ENCODE data around the gene SMIM33. TPM values are rescaled to one million over a fixed set of nuclear protein-coding genes. Genes with fewer than 3 reads are reported as not detected.

SMIM33 gene
- not detected for total RNA-seq

DNA sequence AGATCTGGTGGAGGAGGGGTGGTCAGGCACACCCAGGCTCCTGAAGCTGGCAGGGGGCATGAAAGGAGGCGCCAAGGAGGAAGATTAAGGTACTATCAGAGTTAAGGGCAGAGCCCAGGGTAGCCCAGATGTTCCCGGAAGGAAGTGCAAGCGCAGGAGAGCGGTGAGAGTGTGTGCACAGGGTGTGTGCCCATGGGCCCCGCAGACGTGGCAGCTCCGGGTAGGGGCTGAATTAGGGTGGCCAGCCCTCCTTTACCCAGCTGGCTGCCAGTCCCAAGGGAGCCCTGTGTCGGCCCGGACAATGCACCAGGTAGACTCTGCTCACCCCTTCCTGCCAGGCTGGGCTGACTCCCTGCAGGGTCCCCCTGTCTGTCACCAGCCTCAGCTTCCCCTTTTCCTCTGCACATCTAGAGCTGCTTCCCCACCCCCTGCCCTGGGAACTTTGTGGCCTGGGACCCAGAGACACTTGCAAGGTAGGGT is at the start of gene SMIM33:
Gene SMIM33, plus strand, starts transcription at position 184 of the 480 bp plus-strand sequence. Its CDS starts 118 bp downstream, at position 302.
- peaks cover 0 to 6% of the 10 kb centered on the region in 2 donors for H3K4me1 ChIP-seq (ENCODE audit: control insufficient read depth in 1 of 2, low read depth in 2 of 2)
- ATAC-seq (ENCODE audit: insufficient number of reproducible peaks, low FRiP score, low read depth) (no peak), DNase-seq (ENCODE audit: low spot score) (no peak)
- H3K9me3 ChIP-seq, result no peaks in the 10 kb centered on the region
- H3K27ac ChIP-seq, result no peak within 1 kb of the TSS
- TF ChIP-seq, protein P1, sequence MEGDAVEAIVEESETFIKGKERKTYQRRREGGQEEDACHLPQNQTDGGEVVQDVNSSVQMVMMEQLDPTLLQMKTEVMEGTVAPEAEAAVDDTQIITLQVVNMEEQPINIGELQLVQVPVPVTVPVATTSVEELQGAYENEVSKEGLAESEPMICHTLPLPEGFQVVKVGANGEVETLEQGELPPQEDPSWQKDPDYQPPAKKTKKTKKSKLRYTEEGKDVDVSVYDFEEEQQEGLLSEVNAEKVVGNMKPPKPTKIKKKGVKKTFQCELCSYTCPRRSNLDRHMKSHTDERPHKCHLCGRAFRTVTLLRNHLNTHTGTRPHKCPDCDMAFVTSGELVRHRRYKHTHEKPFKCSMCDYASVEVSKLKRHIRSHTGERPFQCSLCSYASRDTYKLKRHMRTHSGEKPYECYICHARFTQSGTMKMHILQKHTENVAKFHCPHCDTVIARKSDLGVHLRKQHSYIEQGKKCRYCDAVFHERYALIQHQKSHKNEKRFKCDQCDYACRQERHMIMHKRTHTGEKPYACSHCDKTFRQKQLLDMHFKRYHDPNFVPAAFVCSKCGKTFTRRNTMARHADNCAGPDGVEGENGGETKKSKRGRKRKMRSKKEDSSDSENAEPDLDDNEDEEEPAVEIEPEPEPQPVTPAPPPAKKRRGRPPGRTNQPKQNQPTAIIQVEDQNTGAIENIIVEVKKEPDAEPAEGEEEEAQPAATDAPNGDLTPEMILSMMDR (IDR thresholded peaks at IDR 0.05), result no peak
- H3K27me3 ChIP-seq (replicated peaks; ENCODE audit: insufficient read depth), result no peaks in the 10 kb centered on the region
- peaks cover 8% of the 10 kb centered on the region for H3K36me3 ChIP-seq
- H3K4me3 ChIP-seq, result no peak within 1 kb of the TSS

DNA sequence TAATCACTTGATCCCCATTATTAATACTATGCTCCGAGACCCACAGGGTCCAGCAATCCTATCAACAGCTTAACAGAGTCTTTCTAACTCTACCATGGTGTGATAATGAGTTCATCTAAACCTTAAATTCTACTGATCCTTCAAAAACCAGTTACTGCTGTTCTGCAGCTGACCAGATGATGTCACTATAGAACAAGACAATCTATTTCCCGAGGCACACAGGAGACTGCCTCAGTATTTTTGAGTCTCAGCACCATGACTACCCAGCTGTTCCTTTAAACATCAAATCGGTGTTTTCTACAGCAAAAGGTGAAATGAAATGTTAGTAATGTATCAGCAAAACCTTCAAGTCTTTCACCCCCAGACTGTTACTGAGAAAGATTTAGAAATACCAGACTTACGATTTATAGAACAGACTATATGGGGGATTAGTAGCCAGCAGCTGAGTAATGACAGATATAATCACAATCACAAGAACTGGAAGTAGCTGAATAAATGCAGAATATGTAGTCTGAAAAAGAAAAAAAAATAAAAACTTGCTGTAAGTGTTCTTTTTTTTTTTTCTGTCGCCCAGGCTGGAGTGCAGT is 48.4 kb upstream of the SMIM33 start:
- ATAC-seq (ENCODE audit: insufficient number of reproducible peaks, low FRiP score, low read depth) (no peak), DNase-seq (ENCODE audit: low spot score) (no peak)
- H3K27me3 ChIP-seq (replicated peaks; ENCODE audit: insufficient read depth), result no peaks in the 10 kb centered on the region
- no peak overlapping the region for H3K4me3 ChIP-seq
- no peaks in the 10 kb centered on the region for H3K9me3 ChIP-seq
- TF ChIP-seq, protein P1 (IDR thresholded peaks at IDR 0.05), result peak; percentile 68
- H3K36me3 ChIP-seq, result peaks cover 21% of the 10 kb centered on the region
- no peak overlapping the region for H3K27ac ChIP-seq
- peaks cover 10 to 14% of the 10 kb centered on the region in 2 donors for H3K4me1 ChIP-seq (ENCODE audit: control insufficient read depth in 1 of 2, low read depth in 2 of 2)

DNA sequence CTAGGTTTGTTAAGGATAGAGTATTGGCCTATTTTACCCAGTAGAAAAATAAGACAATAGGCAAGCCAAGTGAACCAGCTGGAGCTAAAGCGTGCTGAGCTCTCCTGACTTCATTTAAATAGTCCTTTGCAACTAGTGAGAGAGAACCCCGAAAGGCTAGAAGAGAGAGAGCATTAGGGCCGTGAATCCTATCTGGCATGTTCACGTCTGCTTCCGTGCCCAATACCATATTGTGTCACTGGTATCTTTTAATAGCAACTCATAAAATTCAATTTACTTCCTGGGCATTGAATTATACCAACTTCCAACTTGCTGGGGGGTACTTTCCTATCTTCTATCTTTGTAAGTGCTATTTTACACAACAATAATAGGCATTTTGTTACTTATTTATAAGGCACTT is 45.3 kb upstream of the SMIM33 start:
- Histone ChIP-seq H3K27me3 (replicated peaks; ENCODE audit: insufficient read depth) (no peaks in the 10 kb centered on the region), H3K9me3 (no peaks in the 10 kb centered on the region), H3K4me1 (ENCODE audit: control insufficient read depth in 1 of 2, low read depth in 2 of 2) (peaks cover 0 to 3% of the 10 kb centered on the region in 2 donors), H3K36me3 (peaks cover 10% of the 10 kb centered on the region), H3K27ac (no peak overlapping the region), H3K4me3 (no peak overlapping the region)
- ATAC-seq (ENCODE audit: insufficient number of reproducible peaks, low FRiP score, low read depth) (no peak), DNase-seq (ENCODE audit: low spot score) (no peak)
- TF ChIP-seq, protein P1 (IDR thresholded peaks at IDR 0.05), result no peak

DNA sequence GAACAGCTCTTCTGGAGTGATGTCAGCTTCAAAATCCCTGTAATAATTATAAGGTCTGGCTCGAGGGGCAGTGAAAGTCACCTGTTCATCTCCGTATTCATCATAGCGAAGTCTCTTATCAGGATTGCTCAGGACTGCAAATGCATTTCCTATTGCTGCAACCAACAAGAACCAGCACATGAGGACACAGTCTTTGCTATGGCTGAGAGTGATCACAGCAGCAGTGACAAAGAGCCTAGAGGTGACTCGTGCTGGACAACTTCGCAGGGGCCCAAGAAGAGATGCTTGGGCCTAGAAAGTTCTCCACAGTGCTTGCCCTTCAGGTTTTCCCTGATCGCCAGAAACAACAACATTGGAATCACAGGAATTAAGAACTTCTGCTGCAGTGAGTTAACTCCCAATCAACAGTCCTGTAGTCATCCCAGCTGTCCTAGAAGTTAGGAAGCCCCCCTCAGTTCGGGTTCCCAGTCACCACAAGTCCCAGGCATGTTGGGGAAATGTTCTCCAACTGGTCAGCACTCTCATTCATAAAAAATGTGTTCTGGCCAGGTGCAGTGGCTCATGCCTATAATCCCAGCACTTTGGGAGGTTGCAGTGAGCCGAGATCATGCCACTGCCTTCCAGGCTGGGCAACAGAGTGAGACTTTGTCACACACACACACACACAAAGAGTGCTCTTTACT is 44.5 kb upstream of the SMIM33 start:
- H3K27ac ChIP-seq, result peak overlapping the region in 1 of 2 donors; percentile 57

DNA sequence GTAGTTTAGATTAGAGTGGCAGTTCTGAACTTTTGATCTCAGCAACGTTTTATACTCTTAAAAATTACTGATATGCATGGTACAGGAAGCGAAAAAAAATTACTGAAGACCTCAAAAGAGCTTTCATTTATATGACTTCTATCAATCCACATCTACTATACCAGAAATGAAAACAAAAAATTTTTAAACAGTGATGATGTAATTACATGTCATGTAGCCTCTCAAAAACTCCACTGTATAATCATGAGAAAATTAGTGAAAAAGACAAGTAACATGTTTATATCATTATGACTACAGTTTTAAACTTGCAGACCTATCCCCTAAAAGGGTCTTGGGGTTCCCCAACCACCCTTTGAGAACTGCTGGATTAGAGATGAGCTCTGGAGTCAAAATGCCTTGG is 40.8 kb upstream of the SMIM33 start:
- Histone ChIP-seq H3K4me3 (no peak overlapping the region), H3K27me3 (replicated peaks; ENCODE audit: insufficient read depth) (no peaks in the 10 kb centered on the region), H3K4me1 (ENCODE audit: control insufficient read depth in 1 of 2, low read depth in 2 of 2) (peaks cover 0 to 3% of the 10 kb centered on the region in 2 donors), H3K27ac (no peak overlapping the region), H3K9me3 (no peaks in the 10 kb centered on the region), H3K36me3 (peaks cover 14% of the 10 kb centered on the region)
- ATAC-seq (ENCODE audit: insufficient number of reproducible peaks, low FRiP score, low read depth) (no peak), DNase-seq (ENCODE audit: low spot score) (no peak)
- TF ChIP-seq, protein P1 (IDR thresholded peaks at IDR 0.05), result no peak

More for the DNA sequence above, 44.5 kb upstream of the SMIM33 start:
- Histone ChIP-seq H3K4me1 (ENCODE audit: control insufficient read depth in 1 of 2, low read depth in 2 of 2) (peaks cover 0 to 3% of the 10 kb centered on the region in 2 donors), H3K4me3 (no peak overlapping the region), H3K27me3 (replicated peaks; ENCODE audit: insufficient read depth) (no peaks in the 10 kb centered on the region), H3K9me3 (no peaks in the 10 kb centered on the region), H3K36me3 (peaks cover 10% of the 10 kb centered on the region)
- peak; percentile 33 for ATAC-seq (ENCODE audit: insufficient number of reproducible peaks, low FRiP score, low read depth)
- DNase-seq (ENCODE audit: low spot score), result no peak
- TF ChIP-seq, protein P1 (IDR thresholded peaks at IDR 0.05), result no peak

Measured in thoracic aorta (tissue), 2 donors.